Ascending aorta (tissue), 2 donors: Measurements from ENCODE around the gene ACTN4. TPM values are rescaled to one million over a fixed set of nuclear protein-coding genes. Genes with fewer than 3 reads are reported as not detected.

ENCODE experiments used
- DNase-seq, 2 donors: peaks; one replicate each; pipeline ENCODE4 v3.0.0-alpha.2; 2019; ENCODE audit warnings: low spot score in 2 of 2
- H3K27ac ChIP-seq, 2 donors: fragments of 200-600 bp; sonication (generic); one replicate each; pipeline ENCODE4 v1.5.1; 2016 to 2017; ENCODE audit warnings: mild to moderate bottlenecking in 1 of 2
- H3K27me3 ChIP-seq: fragments of 200-600 bp; sonication (generic); one replicate; pipeline ENCODE4 v1.5.1; 2017
- H3K36me3 ChIP-seq, 2 donors: fragments of 200-600 bp; sonication (generic); one replicate each; pipeline ENCODE4 v1.5.1; 2016
- H3K4me1 ChIP-seq, 2 donors: fragments of 200-600 bp; sonication (generic); one replicate each; pipeline ENCODE4 v1.5.1; 2016 to 2017; ENCODE audit warnings: mild to moderate bottlenecking in 1 of 2
- H3K4me3 ChIP-seq, 2 donors: fragments of 200-600 bp; sonication (generic); one replicate each; pipeline ENCODE4 v1.5.1; 2016 to 2017; ENCODE audit warnings: mild to moderate bottlenecking in 1 of 2
- H3K9me3 ChIP-seq, 2 donors: fragments of 200-600 bp; sonication (generic); one replicate each; pipeline ENCODE4 v1.5.1; 2016
- intact Hi-C: fragments of 100-400 bp; cut with DNase I; formaldehyde crosslinking; loops from one replicate; pipeline ENCODE4 v1.15.1; 2023
- total RNA-seq: library from RNA; depleted of rRNA; stranded (reverse); fragments of >200 nt; gene quantifications from one replicate; pipeline ENCODE4 v1.1.0, GENCODE V29; 2016
- TF ChIP-seq, protein P1 (sequence below), 3 experiments: fragments of 200-600 bp in 2 of 3; fragments of 450-650 bp in 1 of 3; sonication (generic) in 2 of 3; IDR thresholded peaks; one replicate each; pipeline ENCODE4 v1.5.1; 2016 to 2019; ENCODE audit warnings: antibody characterized with exemption in 3 of 3, mild to moderate bottlenecking in 1 of 3, moderate library complexity in 1 of 3

ACTN4 gene
- total RNA-seq, 1 donor from 2014 or later, result 1,036 TPM

DNA sequence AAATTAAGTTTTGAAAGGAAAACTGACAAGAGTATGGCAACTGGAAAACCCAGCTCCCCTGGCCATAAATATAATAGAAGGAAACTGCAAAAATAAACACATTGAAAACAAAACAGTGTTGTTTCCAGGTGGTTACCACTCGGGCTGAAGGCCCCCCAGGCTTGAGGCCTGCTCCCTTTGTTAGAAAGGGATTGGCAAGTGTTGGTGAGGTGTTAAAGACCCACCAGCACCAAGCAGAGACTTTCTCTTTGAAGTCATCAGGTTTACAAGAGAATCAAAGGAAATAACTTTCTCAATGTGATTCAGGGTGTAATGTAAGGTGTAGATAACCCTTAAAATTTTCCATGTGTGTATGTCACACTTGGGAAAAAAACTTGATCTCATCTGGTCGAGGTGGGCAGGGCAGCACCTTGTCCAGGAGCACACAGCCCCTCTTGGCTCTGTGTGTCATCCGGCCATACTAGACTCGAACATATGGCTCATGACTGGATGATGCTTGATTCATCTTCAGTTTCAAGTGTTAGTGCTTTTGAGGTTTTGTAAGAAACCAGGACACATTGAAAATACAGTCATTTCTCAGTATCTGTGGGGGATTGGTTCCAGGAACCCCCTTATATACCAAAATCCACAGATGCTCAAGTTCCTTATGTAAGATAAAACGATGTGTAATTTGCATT is 7.8 kb downstream of the ACTN4 start:
- no peaks in the 10 kb centered on the region for H3K27me3 ChIP-seq
- intact Hi-C loops, result loop anchor here (10.0 kb wide), 1 partner anchor 750 kb away; the partner anchor contains the start of gene ZFP36
- no peaks in the 10 kb centered on the region for H3K9me3 ChIP-seq
- DNase-seq, result no peak
- TF ChIP-seq, protein P1, sequence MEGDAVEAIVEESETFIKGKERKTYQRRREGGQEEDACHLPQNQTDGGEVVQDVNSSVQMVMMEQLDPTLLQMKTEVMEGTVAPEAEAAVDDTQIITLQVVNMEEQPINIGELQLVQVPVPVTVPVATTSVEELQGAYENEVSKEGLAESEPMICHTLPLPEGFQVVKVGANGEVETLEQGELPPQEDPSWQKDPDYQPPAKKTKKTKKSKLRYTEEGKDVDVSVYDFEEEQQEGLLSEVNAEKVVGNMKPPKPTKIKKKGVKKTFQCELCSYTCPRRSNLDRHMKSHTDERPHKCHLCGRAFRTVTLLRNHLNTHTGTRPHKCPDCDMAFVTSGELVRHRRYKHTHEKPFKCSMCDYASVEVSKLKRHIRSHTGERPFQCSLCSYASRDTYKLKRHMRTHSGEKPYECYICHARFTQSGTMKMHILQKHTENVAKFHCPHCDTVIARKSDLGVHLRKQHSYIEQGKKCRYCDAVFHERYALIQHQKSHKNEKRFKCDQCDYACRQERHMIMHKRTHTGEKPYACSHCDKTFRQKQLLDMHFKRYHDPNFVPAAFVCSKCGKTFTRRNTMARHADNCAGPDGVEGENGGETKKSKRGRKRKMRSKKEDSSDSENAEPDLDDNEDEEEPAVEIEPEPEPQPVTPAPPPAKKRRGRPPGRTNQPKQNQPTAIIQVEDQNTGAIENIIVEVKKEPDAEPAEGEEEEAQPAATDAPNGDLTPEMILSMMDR (IDR thresholded peaks at IDR 0.05), result no peak
- H3K36me3 ChIP-seq, result peaks cover 5 to 9% of the 10 kb centered on the region in 2 donors
- peaks cover 22 to 84% of the 10 kb centered on the region in 2 donors for H3K4me1 ChIP-seq
- peak overlapping the region; percentile 92 to 96 for H3K27ac ChIP-seq
- H3K4me3 ChIP-seq, result peak overlapping the region; percentile 2 to 34

DNA sequence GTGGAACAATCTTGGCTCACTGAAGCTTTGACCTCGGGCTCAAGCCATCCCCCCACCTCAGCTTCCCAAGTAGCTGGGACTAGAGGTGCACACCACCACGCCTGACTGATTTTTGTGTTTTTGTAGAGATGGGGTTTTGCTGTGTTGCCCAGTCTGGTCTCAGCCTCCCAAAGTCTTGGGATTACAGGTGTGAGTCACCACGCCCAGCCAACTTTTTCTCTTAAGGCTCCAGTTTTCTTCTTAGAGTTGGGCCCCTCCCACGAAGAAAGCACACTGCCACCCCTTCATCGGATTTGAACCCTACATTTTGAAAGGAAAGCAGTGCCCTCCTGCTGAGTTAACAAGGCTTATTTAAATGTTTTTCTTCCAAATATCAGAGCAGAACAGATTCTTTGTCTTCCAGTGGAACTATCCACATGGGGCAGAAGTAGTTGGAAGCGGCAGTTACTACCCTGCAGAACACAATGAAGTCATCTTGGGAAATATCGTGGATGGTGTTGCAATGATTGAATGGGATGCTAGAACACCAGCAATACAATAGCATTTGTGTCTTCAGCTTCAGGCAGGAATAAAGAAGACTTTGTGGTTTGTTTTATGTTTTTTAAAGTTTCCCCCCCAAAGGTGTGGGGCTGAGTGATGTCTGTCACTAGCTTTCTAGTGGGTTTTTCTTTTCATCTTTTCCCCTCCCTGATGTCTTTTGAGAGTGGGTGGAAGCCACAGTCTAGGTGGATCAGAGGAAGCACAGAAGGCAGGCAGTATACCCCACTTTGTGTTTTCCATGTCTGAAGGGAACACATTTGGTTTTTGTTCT is 8.9 kb downstream of the ACTN4 start:
- Histone ChIP-seq H3K27ac (peak overlapping the region; percentile 92 to 96), H3K27me3 (no peaks in the 10 kb centered on the region), H3K4me3 (peak overlapping the region in 1 of 2 donors; percentile 34), H3K4me1 (peaks cover 33 to 91% of the 10 kb centered on the region in 2 donors), H3K9me3 (no peaks in the 10 kb centered on the region), H3K36me3 (peaks cover 5 to 18% of the 10 kb centered on the region in 2 donors)
- TF ChIP-seq, protein P1 (IDR thresholded peaks at IDR 0.05), result no peak
- intact Hi-C loops, result loop anchor here (10.0 kb wide), 1 partner anchor 748 kb away; the partner anchor contains the start of gene ZFP36
- no peak for DNase-seq

DNA sequence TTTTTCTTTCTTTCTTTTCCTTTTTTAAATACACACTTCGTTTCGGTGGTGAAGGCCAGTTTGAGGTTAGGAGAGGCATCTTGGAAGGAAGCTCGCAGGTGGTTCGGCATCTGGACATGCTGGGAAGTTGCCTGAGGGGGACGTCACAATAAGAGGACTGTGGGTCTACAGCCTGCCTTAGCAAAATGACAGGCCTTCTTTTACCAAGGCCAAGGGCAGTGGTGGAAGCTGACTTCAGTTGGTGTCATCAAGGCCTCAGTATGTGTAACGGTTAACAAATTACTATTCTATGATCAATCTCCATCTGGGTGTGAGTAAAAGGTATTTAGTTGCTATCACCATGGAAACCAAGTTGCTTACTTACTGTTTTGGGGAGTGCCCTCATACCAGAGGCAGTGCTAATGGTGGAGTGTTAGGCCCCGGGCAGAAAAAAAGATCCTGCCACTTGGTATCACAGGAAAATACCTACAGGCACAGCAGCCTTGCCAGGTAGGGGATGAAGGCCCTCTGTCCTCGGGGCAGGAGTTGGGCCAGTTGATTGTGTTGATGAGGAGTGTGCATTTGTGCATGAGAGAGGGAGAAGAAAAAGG is 10.3 kb downstream of the ACTN4 start:
- DNase-seq, result no peak
- Histone ChIP-seq H3K27me3 (no peaks in the 10 kb centered on the region), H3K36me3 (peaks cover 5 to 18% of the 10 kb centered on the region in 2 donors), H3K27ac (peak overlapping the region; percentile 92 to 96), H3K4me3 (peak overlapping the region in 1 of 2 donors; percentile 34), H3K9me3 (no peaks in the 10 kb centered on the region), H3K4me1 (peaks cover 33 to 91% of the 10 kb centered on the region in 2 donors)
- TF ChIP-seq, protein P1 (IDR thresholded peaks at IDR 0.05), result no peak
- intact Hi-C loops, result loop anchor here (2.0 to 10.0 kb wide), 3 partner anchors 27 to 747 kb away; partner anchors contain the start of gene ZFP36

DNA sequence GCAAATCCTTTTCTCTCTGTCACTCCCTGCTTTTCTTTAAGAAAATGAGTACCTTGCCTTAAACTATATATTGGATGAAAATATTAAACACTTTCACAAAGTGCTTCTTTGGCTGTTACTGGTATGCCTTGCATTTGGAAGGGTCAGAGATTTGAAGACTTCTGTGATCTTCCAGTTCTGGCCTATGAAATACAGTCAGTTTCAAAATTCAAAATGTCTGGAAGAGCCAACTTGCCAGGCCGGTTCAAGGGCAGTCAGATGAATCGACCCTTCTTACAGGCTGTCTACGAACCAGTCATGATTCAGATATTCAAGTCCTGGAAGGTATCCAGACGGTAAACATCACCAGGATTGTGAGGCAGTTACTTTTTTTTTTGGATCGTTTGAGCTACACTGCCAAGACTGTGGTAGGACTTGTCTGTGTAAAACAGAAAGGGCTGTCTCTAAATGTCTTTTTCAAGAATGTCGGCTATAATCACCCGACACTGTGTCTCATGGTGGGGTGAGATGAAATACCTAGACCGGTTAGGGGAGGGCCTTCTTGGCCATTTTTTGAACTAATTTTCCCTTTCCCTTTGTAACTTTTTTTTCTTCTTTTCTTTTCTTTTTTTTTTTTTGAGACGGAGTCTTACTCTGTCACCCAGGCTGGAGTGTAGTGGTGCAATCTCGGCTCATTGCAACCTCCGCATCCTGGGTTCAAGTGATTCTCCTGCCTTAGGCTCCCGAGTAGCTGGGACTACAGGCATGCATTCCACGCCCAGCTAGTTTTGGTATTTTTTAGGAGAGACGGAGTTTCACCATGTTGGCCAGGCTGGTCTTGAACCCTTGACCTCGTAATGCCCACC is 11.2 kb downstream of the ACTN4 start:
- H3K4me3 ChIP-seq, result peak overlapping the region; percentile 34 to 47
- H3K27ac ChIP-seq, result peak overlapping the region; percentile 92 to 96
- H3K9me3 ChIP-seq, result no peaks in the 10 kb centered on the region
- DNase-seq, result peak in 1 of 2 donors; percentile 87
- intact Hi-C loops, result loop anchor here (2.0 to 10.0 kb wide), 3 partner anchors 26 to 746 kb away; partner anchors contain the start of gene ZFP36
- H3K36me3 ChIP-seq, result peaks cover 5 to 18% of the 10 kb centered on the region in 2 donors
- H3K4me1 ChIP-seq, result peaks cover 42 to 93% of the 10 kb centered on the region in 2 donors
- no peaks in the 10 kb centered on the region for H3K27me3 ChIP-seq
- TF ChIP-seq, protein P1 (IDR thresholded peaks at IDR 0.05), result no peak

DNA sequence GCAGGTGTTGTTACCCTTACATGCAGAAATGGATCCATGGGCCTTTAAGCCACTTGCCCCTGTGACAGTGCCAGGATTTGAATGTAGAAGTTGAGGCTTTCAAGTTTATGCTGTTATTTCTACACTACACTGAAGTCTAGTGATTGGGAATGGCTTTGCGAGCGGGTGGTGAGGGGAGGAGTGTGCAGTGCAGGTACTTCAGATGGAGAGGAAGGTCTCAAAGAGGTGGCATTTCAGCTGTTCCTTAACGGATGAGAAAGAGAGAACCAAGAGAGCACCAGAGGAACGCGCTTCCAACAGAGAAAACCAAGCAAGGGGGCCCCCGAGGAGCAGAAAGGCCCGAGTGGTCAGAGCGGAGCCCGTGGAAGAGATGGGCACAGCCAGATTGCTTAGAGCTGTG is 13.3 kb downstream of the ACTN4 start:
- Histone ChIP-seq H3K4me3 (peak overlapping the region in 1 of 2 donors; percentile 12), H3K36me3 (peaks cover 5 to 18% of the 10 kb centered on the region in 2 donors), H3K27ac (peak overlapping the region; percentile 92 to 96), H3K4me1 (peaks cover 55 to 95% of the 10 kb centered on the region in 2 donors), H3K27me3 (no peaks in the 10 kb centered on the region), H3K9me3 (no peaks in the 10 kb centered on the region)
- TF ChIP-seq, protein P1 (IDR thresholded peaks at IDR 0.05), result no peak
- intact Hi-C loops, result no loop called here
- DNase-seq, result no peak
